Lower leg skin (tissue), 4 donors: ENCODE results near the gene TMEM161B. TPM values are rescaled to one million over a fixed set of nuclear protein-coding genes. Genes with fewer than 3 reads are reported as not detected.
"Not testable (repeated sequence)": the region's sequence is repeated elsewhere in the genome, so short reads cannot be mapped to it uniquely, and the experiment has no call there.

Experiments
- DNase-seq, 2 donors: peaks; one replicate each; pipeline ENCODE4 v3.0.0-alpha.2; 2019; ENCODE audit warnings: low spot score in 2 of 2
- H3K4me3 ChIP-seq: fragments of 200-600 bp; sonication (generic); 2 replicates; pipeline ENCODE4 v1.5.1; 2017; ENCODE audit warnings: mild to moderate bottlenecking, low read depth; ENCODE audit not compliant: poor library complexity, severe bottlenecking
- CTCF ChIP-seq, 3 donors: fragments of 450-650 bp; IDR thresholded peaks; one replicate each; pipeline ENCODE4 v1.5.1; 2016; ENCODE audit warnings: antibody characterized with exemption in 3 of 3, mild to moderate bottlenecking in 3 of 3, moderate library complexity in 2 of 3
- POLR2A ChIP-seq, 2 donors: fragments of 450-650 bp; IDR thresholded peaks; one replicate each; pipeline ENCODE4 v1.6.1; 2016 to 2017; ENCODE audit warnings: antibody characterized with exemption in 2 of 2, mild to moderate bottlenecking in 1 of 2, moderate library complexity in 1 of 2
- WGBS, 2 donors: methylation state at CpG; one replicate each; pipeline ENCODE4 v1.1.5; 2018; 5-methylcytosine and 5-hydroxymethylcytosine counted together
- intact Hi-C: fragments of 100-400 bp; cut with DNase I; formaldehyde crosslinking; loops from one replicate; pipeline ENCODE4 v1.15.0; 2023; ENCODE audit warnings: low total_unique reads
- total RNA-seq, 4 donors: library from RNA; depleted of rRNA; stranded (reverse); fragments of >200 nt; gene quantifications; one replicate each; pipeline ENCODE4 v1.1.0, GENCODE V29; 2016

TMEM161B gene
- total RNA-seq, 4 donors from 2014 or later = 9.1 to 14.1 (median 10.2) TPM

- 91 to 92% methylated on average over 3 of the region's 3 CpGs for WGBS, 2 donors
- no peak for TF ChIP-seq CTCF (IDR thresholded peaks at IDR 0.05)
- no peak for TF ChIP-seq POLR2A (IDR thresholded peaks at IDR 0.05)
- intact Hi-C loops = no loop called here
- no peak overlapping the region for H3K4me3 ChIP-seq
- no peak for DNase-seq
Measured at GRCh38 chr5:88193896-88194295, 74.7 kb downstream of the TMEM161B start.

GRCh38 chr5:88190106-88190834 is 78.4 kb downstream of the TMEM161B start:
- no peak overlapping the region for H3K4me3 ChIP-seq
- intact Hi-C loops = no loop called here
- 84 to 88% methylated on average over 9 of the region's 9 CpGs for WGBS, 2 donors
- no peak for TF ChIP-seq POLR2A (IDR thresholded peaks at IDR 0.05)
- no peak for TF ChIP-seq CTCF (IDR thresholded peaks at IDR 0.05)
- DNase-seq = no peak

GRCh38 chr5:88189484-88189883 is 79.2 kb downstream of the TMEM161B start:
- intact Hi-C loops, H3K4me3 ChIP-seq, DNase-seq: not testable (repeated sequence)
- 99 to 100% methylated on average over 4 of the region's 4 CpGs for WGBS, 2 donors

- intact Hi-C loops = no loop called here
- 96% methylated on average over 9 of the region's 9 CpGs for WGBS, 2 donors
Measured at GRCh38 chr5:88188458-88189132, 80.0 kb downstream of the TMEM161B start.

GRCh38 chr5:88183255-88183654 is 85.4 kb downstream of the TMEM161B start:
- DNase-seq = no peak
- H3K4me3 ChIP-seq = no peak overlapping the region
- TF ChIP-seq POLR2A (IDR thresholded peaks at IDR 0.05) (no peak), CTCF (IDR thresholded peaks at IDR 0.05) (no peak)
- intact Hi-C loops = no loop called here

More at GRCh38 chr5:88188458-88189132, 80.0 kb downstream of the TMEM161B start:
- TF ChIP-seq POLR2A (IDR thresholded peaks at IDR 0.05) (no peak), CTCF (IDR thresholded peaks at IDR 0.05) (no peak)
- DNase-seq = no peak
- no peak overlapping the region for H3K4me3 ChIP-seq

- DNase-seq, H3K4me3 ChIP-seq, intact Hi-C loops: not testable (repeated sequence)
- 87 to 92% methylated on average over 13 of the region's 13 CpGs for WGBS, 2 donors
Measured at GRCh38 chr5:88177486-88177885, 91.2 kb downstream of the TMEM161B start.
